MCF 10A (cell line): ENCODE data around the gene TBX2. TPM values are rescaled to one million over a fixed set of nuclear protein-coding genes. Genes with fewer than 3 reads are reported as not detected.

Experiments used
- BruUV-seq: library from RNA; stranded (reverse); fragments of 400-500 nt; replicated peaks from 2 replicates; lab custom pipeline; 2021; lab: Mats Ljungman, UMichigan
- CTCF ChIA-PET: fragments of 300-600 bp; sonication (Branson Sonifier 250); formaldehyde crosslinking; extraction: SDS; loops from one replicate; lab custom pipeline; 2021; ENCODE audit warnings: antibody characterized with exemption, inconsistent platforms; lab: Yijun Ruan, JAX
- POLR2A ChIA-PET: fragments of 300-600, 350-650 bp; sonication (Branson Sonifier 250); formaldehyde crosslinking; extraction: SDS; loops from one replicate; lab custom pipeline; 2020; ENCODE audit warnings: antibody characterized with exemption, inconsistent platforms; lab: Yijun Ruan, JAX
- DNase-seq: peaks from one replicate; pipeline ENCODE4 v3.0.0-alpha.2; 2018; ENCODE audit not compliant: unreplicated experiment
- H3K27ac Mint-ChIP-seq: one replicate; pipeline ENCODE4 v1.8.0; 2022; ENCODE audit warnings: mild to moderate bottlenecking, low read depth, mixed read lengths; ENCODE audit not compliant: unreplicated experiment
- H3K27me3 Mint-ChIP-seq: one replicate; pipeline ENCODE4 v1.8.0; 2022; ENCODE audit warnings: mixed read lengths; ENCODE audit not compliant: insufficient read depth, unreplicated experiment
- H3K36me3 Mint-ChIP-seq: one replicate; pipeline ENCODE4 v1.8.0; 2022; ENCODE audit warnings: mild to moderate bottlenecking, moderate library complexity, mixed read lengths; ENCODE audit not compliant: insufficient read depth, unreplicated experiment
- H3K4me1 Mint-ChIP-seq: one replicate; pipeline ENCODE4 v1.8.0; 2022; ENCODE audit warnings: mixed read lengths; ENCODE audit not compliant: insufficient read depth, unreplicated experiment
- H3K4me3 Mint-ChIP-seq: one replicate; pipeline ENCODE4 v1.8.0; 2022; ENCODE audit warnings: mild to moderate bottlenecking, moderate library complexity, mixed read lengths; ENCODE audit not compliant: unreplicated experiment
- H3K9me3 Mint-ChIP-seq: one replicate; pipeline ENCODE4 v1.8.0; 2022; ENCODE audit warnings: mixed read lengths; ENCODE audit not compliant: unreplicated experiment
- intact Hi-C: fragments of 100-400 bp; cut with micrococcal nuclease; formaldehyde crosslinking; loops from 2 replicates; pipeline ENCODE4 v1.14.1; 2022
- total RNA-seq: library from RNA; stranded (reverse); gene quantifications from 2 replicates; pipeline ENCODE4 v1.2.3, GENCODE V29; 2022
- TF ChIP-seq, protein P1 (sequence below): fragments of 200-600 bp; IDR thresholded peaks from one replicate; pipeline ENCODE4 v1.8.0; 2022; ENCODE audit warnings: antibody characterized with exemption, mild to moderate bottlenecking; ENCODE audit not compliant: unreplicated experiment

TBX2 gene
- total RNA-seq, 1 experiment from 2014 or later = 1.5 TPM

DNA sequence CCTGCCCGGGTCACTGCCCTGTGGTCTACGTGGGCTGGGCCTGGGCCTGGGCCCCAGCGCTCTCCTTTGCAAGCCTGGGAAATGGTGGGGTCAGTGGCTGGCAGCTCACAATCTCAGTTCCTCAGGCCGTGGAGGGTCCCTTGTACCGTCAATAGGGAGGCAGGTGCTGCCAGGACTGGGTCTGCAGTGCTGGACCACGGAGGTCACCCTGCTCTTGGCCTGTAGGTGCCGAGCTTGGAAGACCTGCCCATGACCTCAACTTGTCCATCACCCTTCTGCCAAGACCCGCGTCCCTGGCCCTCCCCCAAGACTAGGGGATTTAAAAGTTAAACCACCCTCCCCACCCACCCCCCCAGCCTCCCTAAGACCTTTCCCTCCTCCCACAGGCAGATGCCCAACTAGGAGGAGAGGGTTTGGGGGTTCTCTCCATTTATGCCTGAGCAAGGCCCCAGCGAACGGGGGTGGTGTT is 2.5 kb downstream of the TBX2 start:
- H3K27me3 Mint-ChIP-seq = no peaks in the 10 kb centered on the region
- H3K4me1 Mint-ChIP-seq = no peaks in the 10 kb centered on the region
- H3K4me3 Mint-ChIP-seq = no peak overlapping the region

DNA sequence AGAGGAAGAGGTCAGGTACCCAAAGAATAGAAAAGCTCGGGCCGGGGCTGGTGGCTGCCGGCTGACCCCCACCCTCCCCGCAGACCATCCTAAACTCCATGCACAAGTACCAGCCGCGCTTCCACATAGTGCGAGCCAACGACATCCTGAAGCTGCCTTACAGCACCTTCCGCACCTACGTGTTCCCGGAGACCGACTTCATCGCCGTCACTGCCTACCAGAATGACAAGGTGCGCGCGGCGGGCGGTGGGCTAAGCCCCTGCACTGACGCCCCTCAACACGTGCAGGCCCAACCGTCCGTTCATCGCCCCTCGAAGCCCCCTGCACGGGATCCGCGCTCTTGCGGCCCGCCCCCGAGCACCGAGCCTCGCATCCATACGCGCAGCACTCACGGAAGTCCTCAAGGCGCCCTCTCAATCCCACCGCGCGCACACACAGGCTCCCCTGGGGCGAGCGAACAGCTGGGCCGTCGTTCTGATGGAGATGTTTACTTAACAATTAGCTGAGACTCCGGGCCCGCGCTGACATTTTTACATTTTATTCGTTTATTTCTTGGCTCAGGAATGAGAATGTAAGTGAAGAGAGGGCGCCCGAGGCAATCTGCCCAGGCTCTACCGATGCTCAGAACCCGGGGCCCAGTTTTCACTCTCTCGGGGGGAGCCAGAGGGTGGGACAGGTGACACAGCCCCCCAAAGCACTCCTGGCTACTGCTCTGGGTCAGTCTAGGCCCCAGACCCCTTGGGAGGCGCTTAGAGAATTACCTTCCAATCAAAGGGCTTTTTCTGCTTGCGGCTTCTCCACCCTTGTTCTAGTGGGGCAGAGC is 3.5 kb downstream of the TBX2 start:
- TF ChIP-seq, protein P1, sequence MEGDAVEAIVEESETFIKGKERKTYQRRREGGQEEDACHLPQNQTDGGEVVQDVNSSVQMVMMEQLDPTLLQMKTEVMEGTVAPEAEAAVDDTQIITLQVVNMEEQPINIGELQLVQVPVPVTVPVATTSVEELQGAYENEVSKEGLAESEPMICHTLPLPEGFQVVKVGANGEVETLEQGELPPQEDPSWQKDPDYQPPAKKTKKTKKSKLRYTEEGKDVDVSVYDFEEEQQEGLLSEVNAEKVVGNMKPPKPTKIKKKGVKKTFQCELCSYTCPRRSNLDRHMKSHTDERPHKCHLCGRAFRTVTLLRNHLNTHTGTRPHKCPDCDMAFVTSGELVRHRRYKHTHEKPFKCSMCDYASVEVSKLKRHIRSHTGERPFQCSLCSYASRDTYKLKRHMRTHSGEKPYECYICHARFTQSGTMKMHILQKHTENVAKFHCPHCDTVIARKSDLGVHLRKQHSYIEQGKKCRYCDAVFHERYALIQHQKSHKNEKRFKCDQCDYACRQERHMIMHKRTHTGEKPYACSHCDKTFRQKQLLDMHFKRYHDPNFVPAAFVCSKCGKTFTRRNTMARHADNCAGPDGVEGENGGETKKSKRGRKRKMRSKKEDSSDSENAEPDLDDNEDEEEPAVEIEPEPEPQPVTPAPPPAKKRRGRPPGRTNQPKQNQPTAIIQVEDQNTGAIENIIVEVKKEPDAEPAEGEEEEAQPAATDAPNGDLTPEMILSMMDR = no peak
- H3K27me3 Mint-ChIP-seq = no peaks in the 10 kb centered on the region
- ChIA-PET POLR2A (interaction anchor here (0.7 kb wide), 1 partner anchor 509 kb away, joined by 3 read pairs; no protein-coding TSS in a partner anchor), CTCF (interaction anchor here (0.5 to 0.7 kb wide), 3 partner anchors 9 to 173 kb away, joined by 4 to 5 read pairs (median 4); no protein-coding TSS in a partner anchor)
- peaks cover 5% of the 10 kb centered on the region for H3K36me3 Mint-ChIP-seq
- no peak overlapping the region for H3K4me3 Mint-ChIP-seq
- BruUV-seq = no TSS peak
- intact Hi-C loops = no loop called here
- H3K4me1 Mint-ChIP-seq = no peaks in the 10 kb centered on the region
- DNase-seq = no peak
- H3K9me3 Mint-ChIP-seq = no peaks in the 10 kb centered on the region
- H3K27ac Mint-ChIP-seq = no peak overlapping the region

More for the DNA sequence above, 2.5 kb downstream of the TBX2 start:
- BruUV-seq = no TSS peak
- H3K9me3 Mint-ChIP-seq = no peaks in the 10 kb centered on the region
- no peak overlapping the region for H3K27ac Mint-ChIP-seq
- H3K36me3 Mint-ChIP-seq = peaks cover 5% of the 10 kb centered on the region
- TF ChIP-seq, protein P1 = no peak
- intact Hi-C loops = no loop called here
- CTCF ChIA-PET = interaction anchor here (0.7 to 0.8 kb wide), 3 partner anchors 11 to 682 kb away, joined by 3 to 4 read pairs (median 3); no protein-coding TSS in a partner anchor
- POLR2A ChIA-PET = no interaction called here
- no peak for DNase-seq

- intact Hi-C loops = no loop called here
- DNase-seq = no peak
- no TSS peak for BruUV-seq
- ChIA-PET POLR2A (interaction anchor here (0.6 kb wide), 1 partner anchor 29 kb away, joined by 3 read pairs; no protein-coding TSS in a partner anchor), CTCF (interaction anchor here (0.5 to 0.6 kb wide), 2 partner anchors 31 to 172 kb away, joined by 3 to 5 read pairs; no protein-coding TSS in a partner anchor)
- peaks cover 5% of the 10 kb centered on the region for H3K36me3 Mint-ChIP-seq
- H3K4me1 Mint-ChIP-seq = no peaks in the 10 kb centered on the region
- no peak overlapping the region for H3K27ac Mint-ChIP-seq
- TF ChIP-seq, protein P1 = no peak
- no peaks in the 10 kb centered on the region for H3K27me3 Mint-ChIP-seq
- H3K4me3 Mint-ChIP-seq = no peak overlapping the region
- H3K9me3 Mint-ChIP-seq = no peaks in the 10 kb centered on the region
These were observed 4.4 kb downstream of the TBX2 start for GRCh38 chr17:61403801-61404662.
